ENCODE results near the gene ALPL.

- TF ChIP-seq CTCF (IDR thresholded peaks at IDR 0.05) = no peak
- no peak for TF ChIP-seq POLR2A (IDR thresholded peaks at IDR 0.05)
Measured at GRCh38 chr1:21599402-21599801, 90.2 kb downstream of the ALPL start.
